GM15510 (cell line): ENCODE measurements around the gene NPIPA1.
"Not testable (repeated sequence)": the region's sequence is repeated elsewhere in the genome, so short reads cannot be mapped to it uniquely, and the experiment has no call there.

Experiments
- POLR2A ChIP-seq: IDR thresholded peaks from 3 replicates; pipeline ENCODE4 v1.6.1; 2011; ENCODE audit warnings: borderline replicate concordance; ENCODE audit not compliant: insufficient read length; ENCODE audit errors: extremely low read depth

The NPIPA1 gene

GRCh38 chr16:14937143-14937542 lies at the start of gene NPIPA1:
NPIPA1 (plus strand) TSS chr16:14937443; CDS start chr16:14937443, 0 bp downstream.
- TF ChIP-seq POLR2A = not testable (repeated sequence)

DNA sequence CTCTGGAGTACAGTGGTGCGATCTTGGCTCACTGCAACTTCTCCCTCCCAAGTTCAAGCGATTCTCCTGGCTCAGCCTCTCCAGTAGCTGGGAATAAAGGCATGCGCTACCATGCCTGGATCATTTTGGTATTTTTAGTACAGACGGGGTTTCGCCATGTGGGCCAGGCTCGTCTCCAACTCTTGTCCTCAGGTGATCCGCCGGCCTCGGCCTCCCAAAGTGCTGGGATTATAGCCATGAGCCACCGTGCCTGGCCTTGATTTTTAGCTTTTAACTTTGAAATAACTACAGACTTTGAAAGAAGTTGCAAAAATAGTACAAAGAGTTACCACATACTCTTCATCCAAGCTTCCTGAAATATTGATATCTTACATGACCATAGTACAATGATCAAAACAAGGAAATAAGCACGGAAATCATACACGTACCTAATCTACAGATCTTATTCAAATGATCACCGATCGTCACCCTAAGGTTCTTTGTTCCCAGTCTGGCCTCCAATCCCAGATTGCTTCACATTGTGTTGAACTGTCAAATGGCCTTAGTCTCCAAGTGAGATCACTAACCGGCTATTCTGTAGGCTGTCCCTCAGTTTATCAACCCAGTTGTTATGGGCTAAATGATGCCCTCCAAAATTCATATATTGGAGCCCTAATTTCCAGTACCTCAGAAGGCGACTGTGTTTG lies 18.4 kb downstream of the NPIPA1 start:
- TF ChIP-seq POLR2A = no peak

DNA sequence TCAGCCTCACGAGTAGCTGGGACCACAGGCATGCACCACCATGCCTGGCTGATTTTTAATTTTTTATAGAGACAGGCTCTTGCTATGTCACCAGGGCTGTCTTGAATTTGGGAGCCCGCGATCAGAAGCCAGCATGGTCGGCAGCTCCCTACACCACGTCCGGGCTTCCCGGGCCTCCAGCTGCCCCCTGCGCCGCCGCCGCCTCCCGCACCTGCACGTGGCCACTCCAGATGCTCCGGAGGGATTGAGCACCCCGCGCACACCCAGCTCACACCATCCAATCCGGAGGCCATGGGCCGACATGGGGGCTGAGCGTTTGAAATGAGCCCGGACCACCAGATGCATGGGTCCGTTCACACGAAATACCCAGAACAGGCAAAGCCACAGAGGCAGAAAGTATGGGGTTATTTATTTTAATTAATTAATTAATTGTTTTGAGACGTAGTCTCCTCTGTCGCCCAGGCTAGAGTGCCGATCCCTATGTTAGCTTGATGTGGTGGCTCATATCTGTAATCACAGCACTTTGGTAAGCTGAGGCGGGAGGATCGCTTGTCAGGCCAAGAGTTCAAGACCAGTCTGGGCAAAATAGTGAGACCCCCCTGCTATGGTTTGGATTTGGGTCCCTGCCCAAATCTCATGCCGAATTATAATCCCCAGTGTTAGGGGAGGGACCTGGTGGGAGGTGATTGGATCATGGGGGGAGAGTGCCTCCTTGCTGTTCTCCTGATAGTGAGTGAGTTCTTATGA lies 20.5 kb downstream of the NPIPA1 start:
- TF ChIP-seq POLR2A = no peak

DNA sequence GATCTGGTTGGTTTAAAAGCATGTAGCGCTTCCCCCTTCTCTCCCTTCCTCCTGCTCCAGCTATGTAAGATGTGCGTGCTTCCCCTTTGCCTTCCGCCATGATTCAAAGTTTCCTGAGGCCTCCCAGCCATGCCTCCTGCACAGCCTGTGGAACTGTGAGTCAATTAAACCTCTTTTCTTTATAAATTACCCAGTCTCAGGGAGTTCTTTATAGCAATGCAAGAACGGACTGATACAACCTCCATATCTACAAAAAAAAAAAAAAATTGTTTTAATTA lies 21.0 kb downstream of the NPIPA1 start:
- TF ChIP-seq POLR2A = no peak

- no peak for TF ChIP-seq POLR2A
These were observed 21.7 kb downstream of the NPIPA1 start for GRCh38 chr16:14958970-14959369.

DNA sequence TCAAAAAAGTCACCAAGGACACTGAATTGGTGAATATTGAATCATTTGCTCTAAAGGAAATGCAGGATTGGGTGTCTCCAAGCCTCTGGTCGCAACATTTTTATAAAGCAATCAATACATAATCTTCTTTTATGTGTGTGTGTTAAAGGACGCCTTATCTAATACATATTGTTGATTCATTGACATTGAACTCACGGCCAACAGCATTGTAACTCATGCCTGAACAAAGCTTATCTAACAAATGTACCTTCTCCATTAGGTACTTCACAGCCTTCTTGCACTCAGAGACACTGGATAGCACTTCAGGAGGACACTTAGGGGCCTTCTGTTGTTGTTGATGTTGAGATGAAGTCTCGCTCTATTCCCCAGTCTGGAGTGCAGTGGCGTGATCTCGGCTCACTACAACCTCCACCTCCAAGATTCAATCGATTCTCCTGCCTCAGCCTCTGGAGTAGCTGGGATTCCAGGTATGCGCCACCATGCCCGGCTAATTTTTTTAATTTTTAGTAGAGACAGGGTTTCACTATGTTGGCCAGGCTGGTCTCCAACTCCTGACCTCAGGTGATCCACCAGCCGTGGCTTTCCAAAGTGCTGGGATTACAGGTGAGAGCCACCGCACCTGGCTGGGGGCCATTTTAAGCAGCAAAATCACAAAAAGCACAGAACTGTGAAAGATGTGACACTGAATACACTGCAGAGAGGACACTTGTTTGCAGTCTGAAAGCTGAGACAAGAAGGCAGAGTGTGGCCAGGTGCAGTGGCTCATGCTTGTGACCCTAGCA lies 24.4 kb downstream of the NPIPA1 start:
- TF ChIP-seq POLR2A = no peak

DNA sequence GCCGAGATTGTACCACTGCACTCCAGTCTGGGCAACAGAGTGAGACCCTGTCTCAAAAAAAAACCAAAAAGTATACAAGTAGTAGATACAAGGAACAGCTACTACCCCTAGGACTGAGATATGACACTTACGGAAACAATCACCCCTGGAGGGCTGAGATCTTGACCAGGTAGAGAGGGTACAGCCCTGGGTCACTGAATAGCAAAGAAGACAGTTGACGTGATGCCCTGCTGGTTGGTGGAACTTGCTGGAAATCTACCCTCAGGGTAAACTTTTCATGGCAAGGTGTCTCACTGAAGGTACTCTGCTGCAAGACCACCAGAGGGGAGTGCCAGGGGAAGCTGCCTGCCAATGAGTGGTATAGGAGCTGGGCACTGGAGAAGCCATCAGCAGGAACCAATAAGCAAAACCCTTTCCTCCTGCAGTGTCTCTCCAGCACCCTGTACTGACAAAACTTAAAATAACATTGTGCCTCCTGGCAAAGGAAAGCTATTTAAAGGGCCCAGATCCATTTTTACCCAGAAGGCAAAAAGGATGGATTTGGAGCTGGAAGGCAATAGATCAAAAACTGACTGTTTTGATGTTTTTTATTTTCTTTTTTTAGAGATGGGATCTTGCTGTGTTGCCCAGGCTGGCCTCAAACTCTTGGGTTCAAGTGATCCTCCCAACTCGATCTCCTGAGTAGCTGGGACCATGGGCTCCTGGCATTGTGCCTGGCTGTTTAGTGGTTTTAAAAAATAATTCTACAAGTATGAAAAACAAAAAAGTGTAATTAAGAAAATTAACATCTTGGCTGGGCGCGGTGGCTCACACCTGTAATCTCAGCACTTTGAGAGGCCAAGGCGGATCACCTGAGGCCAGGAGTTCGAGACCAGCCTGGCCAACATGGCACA lies 26.3 kb downstream of the NPIPA1 start:
- TF ChIP-seq POLR2A = no peak

- TF ChIP-seq POLR2A = no peak
These were observed 28.1 kb downstream of the NPIPA1 start for GRCh38 chr16:14965328-14965727.

DNA sequence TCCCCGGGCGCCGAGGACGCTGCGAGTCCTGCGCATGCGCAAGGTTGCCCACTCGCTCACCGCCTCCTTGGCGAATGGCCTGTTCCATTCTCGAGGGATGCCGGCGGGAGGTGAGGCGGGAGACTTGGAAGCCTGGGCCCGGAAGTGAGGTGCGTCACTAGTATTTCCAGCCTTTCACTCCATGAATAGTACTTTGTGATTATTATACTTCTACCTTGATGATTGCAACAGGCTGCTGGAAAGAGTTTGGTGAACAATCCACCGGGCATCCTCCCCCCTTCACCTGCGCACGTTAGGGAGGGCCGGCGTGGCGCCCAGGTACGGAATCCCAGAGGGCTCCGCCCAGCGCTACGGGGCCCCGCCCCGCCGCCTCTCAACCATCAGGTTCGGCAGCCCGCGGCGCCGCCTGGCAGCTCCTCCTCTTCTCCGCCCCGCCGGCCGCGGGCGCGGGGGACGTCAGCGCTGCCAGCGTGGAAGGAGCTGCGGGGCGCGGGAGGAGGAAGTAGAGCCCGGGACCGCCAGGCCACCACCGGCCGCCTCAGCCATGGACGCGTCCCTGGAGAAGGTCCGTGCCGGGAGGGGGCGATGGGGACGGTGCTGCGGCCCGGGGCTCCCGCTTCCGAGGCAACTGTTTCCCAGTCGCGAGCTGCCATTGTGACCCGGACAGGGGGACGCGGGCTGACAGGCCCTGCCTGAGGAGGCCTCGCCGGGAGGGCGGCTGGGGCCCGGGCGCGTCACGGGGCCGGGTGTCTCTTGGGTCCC lies 37.6 kb downstream of the NPIPA1 start, which contains the start of gene PDXDC1:
PDXDC1 (plus strand) TSS at position 371 of the 762 bp plus-strand sequence; CDS start at position 545, 174 bp downstream.
- peak; percentile 66 for TF ChIP-seq POLR2A
